ENCODE data around the gene OSBPL1A.

OSBPL1A gene

GRCh38 chr18:24246143-24246542 lies 151.5 kb downstream of the OSBPL1A start:
- no peak for DNase-seq
- Mint-ChIP-seq H3K4me3 (no peak overlapping the region), H3K36me3 (ENCODE audit: low read depth) (peaks cover 31% of the 10 kb centered on the region), H3K4me1 (no peaks in the 10 kb centered on the region), H3K27me3 (ENCODE audit: low read depth, poor library complexity) (no peaks in the 10 kb centered on the region), H3K9me3 (no peaks in the 10 kb centered on the region), H3K27ac (no peak overlapping the region)
- TF ChIP-seq CTCF (IDR thresholded peaks at IDR 0.05), result no peak

- Mint-ChIP-seq H3K4me1 (no peaks in the 10 kb centered on the region), H3K4me3 (no peak overlapping the region), H3K9me3 (no peaks in the 10 kb centered on the region), H3K36me3 (ENCODE audit: low read depth) (peaks cover 31% of the 10 kb centered on the region), H3K27me3 (ENCODE audit: low read depth, poor library complexity) (no peaks in the 10 kb centered on the region), H3K27ac (no peak overlapping the region)
- no peak for TF ChIP-seq CTCF (IDR thresholded peaks at IDR 0.05)
- DNase-seq, result no peak
These were observed 152.9 kb downstream of the OSBPL1A start for GRCh38 chr18:24244698-24245097.

- Mint-ChIP-seq H3K4me1 (no peaks in the 10 kb centered on the region), H3K4me3 (no peak overlapping the region), H3K27ac (peak overlapping the region; percentile 10), H3K36me3 (ENCODE audit: low read depth) (peaks cover 39% of the 10 kb centered on the region), H3K9me3 (no peaks in the 10 kb centered on the region), H3K27me3 (ENCODE audit: low read depth, poor library complexity) (no peaks in the 10 kb centered on the region)
- no peak for TF ChIP-seq CTCF (IDR thresholded peaks at IDR 0.05)
- DNase-seq, result no peak
These were observed 153.9 kb downstream of the OSBPL1A start for GRCh38 chr18:24243677-24244076.

GRCh38 chr18:24239341-24239740 lies 158.3 kb downstream of the OSBPL1A start:
- H3K27me3 Mint-ChIP-seq (ENCODE audit: low read depth, poor library complexity), result no peaks in the 10 kb centered on the region
- H3K4me3 Mint-ChIP-seq, result no peak overlapping the region
- DNase-seq, result no peak
- peaks cover 1% of the 10 kb centered on the region for H3K4me1 Mint-ChIP-seq
- TF ChIP-seq CTCF (IDR thresholded peaks at IDR 0.05), result no peak
- H3K27ac Mint-ChIP-seq, result no peak overlapping the region
- H3K36me3 Mint-ChIP-seq (ENCODE audit: low read depth), result peaks cover 58% of the 10 kb centered on the region
- H3K9me3 Mint-ChIP-seq, result peaks cover 7% of the 10 kb centered on the region

GRCh38 chr18:24238387-24238786 lies 159.2 kb downstream of the OSBPL1A start:
- TF ChIP-seq CTCF (IDR thresholded peaks at IDR 0.05), result no peak
- peaks cover 67% of the 10 kb centered on the region for H3K36me3 Mint-ChIP-seq (ENCODE audit: low read depth)
- no peak overlapping the region for H3K27ac Mint-ChIP-seq

GRCh38 chr18:24234850-24235418 lies 162.7 kb downstream of the OSBPL1A start:
- H3K4me3 Mint-ChIP-seq, result no peak overlapping the region
- H3K4me1 Mint-ChIP-seq, result peaks cover 19% of the 10 kb centered on the region
- TF ChIP-seq CTCF (IDR thresholded peaks at IDR 0.05), result no peak
- H3K27me3 Mint-ChIP-seq (ENCODE audit: low read depth, poor library complexity), result no peaks in the 10 kb centered on the region
- peaks cover 76% of the 10 kb centered on the region for H3K36me3 Mint-ChIP-seq (ENCODE audit: low read depth)
- DNase-seq, result no peak
- no peak overlapping the region for H3K27ac Mint-ChIP-seq
- peaks cover 7% of the 10 kb centered on the region for H3K9me3 Mint-ChIP-seq

More at GRCh38 chr18:24238387-24238786, 159.2 kb downstream of the OSBPL1A start:
- no peak overlapping the region for H3K4me3 Mint-ChIP-seq
- no peaks in the 10 kb centered on the region for H3K27me3 Mint-ChIP-seq (ENCODE audit: low read depth, poor library complexity)
- peaks cover 11% of the 10 kb centered on the region for H3K4me1 Mint-ChIP-seq
- H3K9me3 Mint-ChIP-seq, result peaks cover 7% of the 10 kb centered on the region
- no peak for DNase-seq
